NCI-H1417 (cell line): ENCODE results near the gene MAMDC2.
"Not testable (repeated sequence)": the region's sequence is repeated elsewhere in the genome, so short reads cannot be mapped to it uniquely, and the experiment has no call there.

Experiments used
- DNase-seq, 3 experiments: peaks; one replicate each; lab custom pipeline; 2025; lab: John Stamatoyannopoulos, UW

Gene MAMDC2

GRCh38 chr9:70038171-70038621, 5.5 kb upstream of the MAMDC2 start:
- DNase-seq, result not testable (repeated sequence)

GRCh38 chr9:70040376-70040903, 3.2 kb upstream of the MAMDC2 start:
- no peak for DNase-seq

DNA sequence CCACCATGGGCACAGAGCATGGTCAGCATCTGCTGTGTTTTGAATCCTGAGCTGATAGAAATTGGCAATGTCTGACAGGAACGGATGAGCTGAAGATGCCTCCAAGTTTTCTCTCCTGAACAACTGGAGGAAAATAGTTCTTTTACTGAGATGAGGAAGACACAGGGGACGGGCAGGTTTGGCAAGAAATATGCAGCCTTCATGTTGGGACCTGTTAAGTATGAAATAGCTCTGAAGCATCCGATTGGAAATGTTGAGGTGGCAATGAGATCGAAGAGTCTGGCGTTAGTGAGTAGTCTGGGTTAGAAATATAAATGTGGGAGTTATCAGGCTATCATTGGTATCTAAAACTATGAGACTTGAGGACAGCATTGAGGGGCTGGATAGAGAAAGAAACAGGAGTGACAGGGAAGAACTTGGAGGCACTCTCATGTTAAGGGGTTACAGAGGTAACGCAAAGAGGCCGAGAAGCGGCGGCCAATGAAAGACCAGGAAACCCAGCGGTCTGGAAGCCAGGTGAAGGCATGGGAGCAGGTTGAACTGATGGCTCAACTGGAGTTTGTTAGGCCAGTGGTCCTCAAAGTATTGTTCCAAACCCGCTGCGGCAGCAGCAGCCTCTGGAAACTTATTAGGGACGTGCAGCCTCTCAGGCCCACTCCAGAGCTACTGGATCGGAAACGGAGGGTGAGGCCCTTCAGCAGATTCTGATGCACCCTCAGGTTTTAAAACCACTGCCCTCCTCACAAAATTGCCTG, 1.0 kb upstream of the MAMDC2 start:
- no peak for DNase-seq

- DNase-seq, result no peak
Measured at GRCh38 chr9:70043285-70043684, 363 bp upstream of the MAMDC2 start.

DNA sequence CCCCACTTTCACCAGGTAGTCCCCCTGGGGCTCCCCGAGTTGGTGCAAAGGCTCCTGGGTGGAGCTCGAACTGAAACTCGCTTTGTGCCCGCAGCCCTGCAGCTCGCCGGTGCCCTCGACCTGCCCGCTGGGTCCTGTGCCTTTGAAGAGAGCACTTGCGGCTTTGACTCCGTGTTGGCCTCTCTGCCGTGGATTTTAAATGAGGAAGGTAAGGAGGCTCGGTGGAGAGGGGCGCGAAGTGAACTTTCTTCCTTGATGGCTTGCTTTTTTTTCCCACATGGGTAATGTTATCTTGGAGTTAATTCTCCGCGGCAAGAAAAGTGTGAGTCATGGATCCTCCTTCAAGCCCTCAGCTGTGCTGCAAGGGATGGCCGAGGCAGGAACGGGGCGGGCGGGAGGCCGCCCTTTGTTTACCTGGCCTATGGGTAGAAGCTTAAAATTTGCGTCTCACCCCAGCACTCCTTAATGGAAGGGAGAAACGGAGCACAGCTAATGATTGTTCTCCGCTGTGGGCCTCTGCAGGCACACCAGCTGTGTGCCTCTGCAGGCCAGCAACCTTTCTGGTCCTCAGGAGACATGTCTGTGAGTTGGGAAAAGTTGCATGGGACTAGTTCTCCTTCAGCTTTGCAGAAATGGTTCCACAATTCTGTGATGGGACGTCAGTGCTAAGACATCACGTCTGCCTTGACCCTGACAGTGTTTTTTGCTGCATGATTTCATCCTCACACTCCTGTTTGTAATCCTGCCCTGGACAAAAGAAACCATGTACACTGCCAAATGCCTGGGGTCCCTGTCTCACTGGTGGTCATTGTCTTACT, 1.1 kb downstream of the MAMDC2 start:
- peak in 2 of 3 experiments; percentile 53 to 55 for DNase-seq

DNA sequence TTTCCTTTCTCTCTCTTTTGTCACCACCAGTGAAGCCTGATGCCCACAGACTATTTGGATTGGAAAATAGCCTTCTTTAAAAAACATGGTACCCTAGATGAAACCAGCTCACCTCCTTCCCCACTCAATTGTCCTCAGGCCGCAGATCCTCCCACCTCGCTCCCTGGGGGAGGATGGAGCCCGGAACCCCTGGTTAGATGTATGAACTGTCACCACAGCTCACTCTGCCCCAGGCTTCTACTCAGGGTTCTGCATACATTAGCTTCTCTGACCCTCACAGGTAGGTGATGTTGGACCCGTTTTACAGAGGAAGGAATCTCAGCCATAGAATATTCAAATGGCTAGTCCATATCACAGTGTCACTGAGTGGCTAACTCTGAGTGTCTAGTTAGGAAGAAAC, 1.8 kb downstream of the MAMDC2 start:
- DNase-seq, result no peak

- no peak for DNase-seq
Measured at GRCh38 chr9:70046274-70047070, 2.8 kb downstream of the MAMDC2 start.

GRCh38 chr9:70049236-70049635, 5.6 kb downstream of the MAMDC2 start:
- no peak for DNase-seq

DNA sequence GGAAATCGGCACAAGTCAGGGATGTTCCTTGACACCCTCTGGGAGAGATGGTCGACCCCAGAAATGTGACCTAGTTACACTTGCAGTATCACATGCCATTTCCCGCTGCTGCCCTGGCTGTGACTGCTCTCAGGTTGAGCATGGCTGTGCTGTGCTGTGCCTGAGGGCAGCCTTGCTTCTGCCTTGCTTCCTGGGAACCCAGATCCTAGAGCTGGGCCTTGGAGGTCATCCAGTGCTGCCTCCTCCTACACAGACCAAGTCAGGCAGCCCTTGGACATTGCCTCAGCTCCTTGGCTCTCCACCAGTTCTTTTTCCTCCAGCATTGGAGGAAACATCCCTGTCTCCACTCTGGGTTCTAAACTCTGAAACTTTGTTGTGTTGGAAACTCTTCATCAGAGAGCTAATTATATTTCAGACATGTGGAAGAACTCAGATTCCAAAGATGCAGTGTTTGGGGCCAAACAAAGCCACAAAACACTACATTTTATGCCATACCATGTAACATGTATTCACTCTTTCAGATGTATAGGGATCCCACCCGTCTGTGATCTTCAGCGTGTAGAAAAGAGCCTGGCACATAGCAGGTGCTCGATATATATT, 6.1 kb downstream of the MAMDC2 start:
- no peak for DNase-seq

DNA sequence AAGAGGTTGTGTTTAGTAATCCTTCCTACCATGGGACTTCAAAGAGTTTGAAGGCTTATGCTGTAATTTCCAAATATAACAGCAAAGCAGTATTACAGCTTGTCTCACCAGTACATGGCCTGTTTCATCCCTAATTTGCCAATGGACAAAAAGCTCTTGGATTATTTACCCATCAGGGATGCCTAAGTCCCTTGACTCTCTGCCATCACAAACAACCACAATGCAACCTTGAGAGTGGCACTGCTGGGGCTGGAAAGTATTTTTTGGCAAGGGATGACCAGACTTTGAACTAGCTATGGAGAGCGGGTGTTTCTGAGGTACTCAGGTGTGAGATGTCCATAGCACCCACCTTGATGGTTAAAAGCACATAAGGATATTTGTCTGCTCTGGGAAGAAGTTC, 9.1 kb downstream of the MAMDC2 start:
- no peak for DNase-seq

DNA sequence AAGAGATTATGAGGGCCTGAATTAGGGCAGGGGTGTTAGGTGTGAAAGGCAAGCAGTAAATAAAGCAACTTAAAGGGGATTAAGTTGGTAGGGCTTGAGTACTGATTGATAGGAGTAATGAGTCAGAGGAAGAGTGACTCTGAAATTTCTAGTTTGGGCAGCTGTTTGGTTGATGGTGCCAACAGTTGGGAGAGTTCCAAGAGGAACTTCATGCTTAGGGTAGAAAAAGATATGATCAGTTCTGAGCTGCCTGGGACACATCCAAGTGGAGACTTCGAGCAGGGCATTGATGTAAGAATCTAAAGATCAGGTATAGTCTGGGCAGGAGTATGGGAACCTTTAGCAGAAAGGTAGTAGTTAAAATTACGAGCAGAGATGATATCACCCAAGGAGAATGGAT, 10.2 kb downstream of the MAMDC2 start:
- no peak for DNase-seq

DNA sequence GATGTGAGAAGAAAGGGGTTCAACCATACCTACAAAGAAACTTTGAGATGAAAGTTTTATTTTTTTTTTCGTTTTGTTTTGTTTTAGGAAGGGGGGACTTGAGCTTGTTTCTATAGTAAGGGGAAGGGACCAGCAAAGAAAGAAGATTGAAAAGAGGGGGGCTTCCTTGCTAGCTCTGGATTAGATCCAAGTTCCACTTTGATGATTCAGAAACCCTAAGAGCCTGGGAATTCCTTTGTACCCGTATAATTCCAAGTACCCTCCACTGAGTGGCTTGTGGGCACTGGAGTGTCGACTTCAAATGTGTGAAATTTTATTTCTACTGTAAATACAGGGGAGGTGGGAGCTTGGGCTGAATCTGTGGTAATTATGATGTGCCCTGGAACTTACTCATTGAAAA, 10.9 kb downstream of the MAMDC2 start:
- no peak for DNase-seq

- no peak for DNase-seq
Measured at GRCh38 chr9:70055406-70056210, 12.0 kb downstream of the MAMDC2 start.

DNA sequence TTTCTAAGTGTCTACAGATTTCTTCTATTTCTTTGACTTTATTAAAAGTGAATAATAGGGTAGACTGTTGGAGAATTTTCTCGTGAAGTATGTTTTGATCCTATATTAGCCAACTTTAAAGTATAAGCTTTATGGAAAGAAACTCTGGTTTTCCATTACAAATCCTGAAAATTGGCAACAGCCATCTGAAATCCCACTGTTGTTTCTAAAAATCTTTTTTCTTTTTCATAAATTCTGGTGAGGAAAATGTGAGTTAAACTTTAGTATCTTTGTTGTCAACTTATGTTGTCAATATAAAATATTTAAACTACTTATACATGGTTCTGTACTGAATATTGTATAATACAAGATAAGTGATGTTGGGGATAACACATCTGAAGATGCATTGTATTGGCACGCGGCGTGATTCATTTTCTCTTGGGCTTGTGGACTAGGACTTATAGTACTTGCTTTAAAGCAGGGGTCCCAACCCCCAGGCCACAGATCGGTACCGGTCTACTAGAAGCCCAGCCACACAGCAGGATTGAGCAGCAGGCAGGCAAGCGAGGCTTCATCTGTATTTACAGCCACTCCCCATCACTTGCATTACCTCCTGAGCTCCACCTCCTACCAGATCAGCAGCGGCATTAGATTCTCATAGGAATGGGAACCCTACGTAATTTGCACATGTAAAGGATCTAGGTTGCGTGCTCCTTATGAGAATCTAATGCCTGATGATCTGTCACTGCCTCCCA, 12.7 kb downstream of the MAMDC2 start:
- DNase-seq, result no peak

- no peak for DNase-seq
Measured at GRCh38 chr9:70058569-70059116, 15.0 kb downstream of the MAMDC2 start.

GRCh38 chr9:70060148-70060882, 16.7 kb downstream of the MAMDC2 start:
- DNase-seq, result no peak

GRCh38 chr9:70060883-70061507, 17.3 kb downstream of the MAMDC2 start:
- no peak for DNase-seq

DNA sequence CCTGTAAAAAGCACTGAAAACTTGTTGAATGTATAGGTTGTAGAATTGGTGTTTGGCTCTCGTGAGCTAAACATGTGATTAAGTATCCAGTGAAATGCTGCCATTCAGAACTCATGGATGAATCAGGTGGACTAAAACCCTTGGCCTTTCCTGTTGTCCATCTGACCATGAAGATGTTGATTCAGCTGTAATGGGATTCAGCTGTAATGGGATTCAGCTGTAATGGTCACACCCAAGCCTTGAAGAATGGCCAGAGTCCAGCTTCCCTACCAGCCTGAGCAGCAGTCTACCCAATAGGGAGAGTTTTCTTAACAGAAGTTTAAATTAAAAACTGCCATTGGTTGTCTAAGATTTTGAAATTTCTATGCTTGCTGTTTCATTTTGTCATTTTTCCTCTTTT, 18.1 kb downstream of the MAMDC2 start:
- DNase-seq, result no peak

- no peak for DNase-seq
Measured at GRCh38 chr9:70064496-70064895, 20.8 kb downstream of the MAMDC2 start.
